Activated CD8-positive, alpha-beta T cell treated with anti-CD3 and anti-CD28 coated beads, Interleukin-2, amount 10 ng/mL, durations not matched to agents 7 days and 5 days (primary cell): ENCODE results near the gene ZSCAN21. TPM values are rescaled to one million over a fixed set of nuclear protein-coding genes. Genes with fewer than 3 reads are reported as not detected.

Source experiments
- ATAC-seq: fragments of 150-1000 bp; cut with Tn5 transposase; one replicate; pipeline ENCODE4 v1.10.0; 2021; ENCODE audit warnings: moderate library complexity
- CTCF ChIA-PET: fragments of 350-600 bp; sonication (Branson Sonifier 250); formaldehyde crosslinking; loops from one replicate; lab custom pipeline; 2021; ENCODE audit warnings: antibody characterized with exemption; lab: Charles Lee
- POLR2A ChIA-PET: fragments of 350-600 bp; sonication (Branson Sonifier 250); formaldehyde crosslinking; loops from one replicate; lab custom pipeline; 2021; ENCODE audit warnings: antibody characterized with exemption; lab: Charles Lee
- DNase-seq: peaks from one replicate; pipeline ENCODE4 v3.0.0-alpha.2; 2020
- H3K27ac Mint-ChIP-seq: one replicate; pipeline ENCODE4 v1.8.0; 2021; ENCODE audit warnings: mild to moderate bottlenecking, mixed read lengths
- H3K27me3 Mint-ChIP-seq: one replicate; pipeline ENCODE4 v1.8.0; 2021; ENCODE audit warnings: low read depth, mixed read lengths
- H3K36me3 Mint-ChIP-seq: one replicate; pipeline ENCODE4 v1.8.0; 2021; ENCODE audit warnings: low read depth, mixed read lengths
- H3K4me1 Mint-ChIP-seq: one replicate; pipeline ENCODE4 v1.8.0; 2021; ENCODE audit warnings: low read depth, mixed read lengths
- H3K4me3 Mint-ChIP-seq: one replicate; pipeline ENCODE4 v1.8.0; 2021; ENCODE audit warnings: mild to moderate bottlenecking, mixed read lengths
- H3K9me3 Mint-ChIP-seq: one replicate; pipeline ENCODE4 v1.8.0; 2022; ENCODE audit warnings: mixed read lengths; ENCODE audit not compliant: insufficient read depth
- total RNA-seq, 2 experiments: library from RNA; stranded (reverse); gene quantifications; one replicate each; pipeline ENCODE4 v1.2.3, GENCODE V29; 2021

The ZSCAN21 gene
- total RNA-seq, 2 experiments from 2014 or later = 5.8 to 7.5 TPM

GRCh38 chr7:100015232-100016214, 34.1 kb upstream of the ZSCAN21 start, which contains the start of gene ZKSCAN1:
TSS of gene ZKSCAN1 (plus strand) at chr7:100015596. CDS start at chr7:100023507, 7,911 bp downstream.
- Mint-ChIP-seq H3K4me3 (peak within 1 kb of the TSS; percentile 92), H3K36me3 (peaks cover 11% of the 10 kb centered on the region), H3K4me1 (peaks cover 50% of the 10 kb centered on the region), H3K27me3 (no peaks in the 10 kb centered on the region), H3K9me3 (no peaks in the 10 kb centered on the region), H3K27ac (peak within 1 kb of the TSS; percentile 95)
- ATAC-seq (peak; percentile 98), DNase-seq (peak; percentile 90)
- CTCF ChIA-PET = interaction anchor here (0.9 to 5.6 kb wide), 6 partner anchors 20 to 100 kb away, joined by 3 to 36 read pairs (median 4); partner anchors contain the start of gene TRIM4
- POLR2A ChIA-PET = interaction anchor here (0.5 to 3.1 kb wide), 26 partner anchors 9 to 689 kb away, joined by 3 to 19 read pairs (median 4); partner anchors contain the start of genes TRIM4, ZNF394, ZNF655 and ZSCAN21

GRCh38 chr7:100016215-100016901, 33.2 kb upstream of the ZSCAN21 start:
- Mint-ChIP-seq H3K36me3 (peaks cover 11% of the 10 kb centered on the region), H3K27ac (peak overlapping the region; percentile 95), H3K9me3 (no peaks in the 10 kb centered on the region), H3K27me3 (no peaks in the 10 kb centered on the region), H3K4me3 (peak overlapping the region; percentile 92), H3K4me1 (peaks cover 51% of the 10 kb centered on the region)
- ChIA-PET POLR2A (interaction anchor here (0.6 to 3.1 kb wide), 11 partner anchors 10 to 516 kb away, joined by 3 to 19 read pairs (median 4); partner anchors contain the start of genes TRIM4 and ZNF394), CTCF (interaction anchor here (1.1 to 5.6 kb wide), 6 partner anchors 21 to 97 kb away, joined by 3 to 36 read pairs (median 6); partner anchors contain the start of genes TRIM4 and ZSCAN21)
- no peak for DNase-seq
- ATAC-seq = no peak

GRCh38 chr7:100017300-100017699, 32.3 kb upstream of the ZSCAN21 start:
- Mint-ChIP-seq H3K4me1 (peaks cover 53% of the 10 kb centered on the region), H3K36me3 (peaks cover 13% of the 10 kb centered on the region), H3K4me3 (no peak overlapping the region), H3K9me3 (no peaks in the 10 kb centered on the region), H3K27ac (no peak overlapping the region), H3K27me3 (no peaks in the 10 kb centered on the region)
- CTCF ChIA-PET = interaction anchor here (1.1 to 5.6 kb wide), 6 partner anchors 13 to 38 kb away, joined by 3 to 36 read pairs (median 6); partner anchors contain the start of gene ZSCAN21
- ATAC-seq = no peak
- no peak for DNase-seq
- POLR2A ChIA-PET = interaction anchor here (1.2 to 3.1 kb wide), 3 partner anchors 9 to 98 kb away, joined by 4 to 19 read pairs (median 7); partner anchors contain the start of gene TRIM4

- DNase-seq (no peak), ATAC-seq (no peak)
- CTCF ChIA-PET = interaction anchor here (1.2 to 5.6 kb wide), 4 partner anchors 12 to 38 kb away, joined by 3 to 36 read pairs (median 8); no protein-coding TSS in a partner anchor
- no peaks in the 10 kb centered on the region for H3K27me3 Mint-ChIP-seq
- H3K4me1 Mint-ChIP-seq = peaks cover 51% of the 10 kb centered on the region
- H3K36me3 Mint-ChIP-seq = peaks cover 18% of the 10 kb centered on the region
- POLR2A ChIA-PET = no interaction called here
- H3K27ac Mint-ChIP-seq = no peak overlapping the region
- no peaks in the 10 kb centered on the region for H3K9me3 Mint-ChIP-seq
- H3K4me3 Mint-ChIP-seq = no peak overlapping the region
Measured at GRCh38 chr7:100017875-100018274, 31.7 kb upstream of the ZSCAN21 start.

- DNase-seq (no peak), ATAC-seq (no peak)
- Mint-ChIP-seq H3K36me3 (peaks cover 36% of the 10 kb centered on the region), H3K27ac (peak overlapping the region; percentile 9), H3K4me1 (peaks cover 36% of the 10 kb centered on the region), H3K27me3 (no peaks in the 10 kb centered on the region), H3K9me3 (no peaks in the 10 kb centered on the region), H3K4me3 (no peak overlapping the region)
- POLR2A ChIA-PET = no interaction called here
- CTCF ChIA-PET = interaction anchor here (1.0 to 3.6 kb wide), 4 partner anchors 10 to 107 kb away, joined by 3 to 10 read pairs (median 4); no protein-coding TSS in a partner anchor
Measured at GRCh38 chr7:100019908-100020307, 29.7 kb upstream of the ZSCAN21 start.

GRCh38 chr7:100021297-100021696, 28.3 kb upstream of the ZSCAN21 start:
- H3K9me3 Mint-ChIP-seq = no peaks in the 10 kb centered on the region
- H3K27me3 Mint-ChIP-seq = no peaks in the 10 kb centered on the region
- H3K36me3 Mint-ChIP-seq = peaks cover 48% of the 10 kb centered on the region
- H3K27ac Mint-ChIP-seq = no peak overlapping the region
- no peak overlapping the region for H3K4me3 Mint-ChIP-seq
- ChIA-PET CTCF (interaction anchor here (0.9 to 1.5 kb wide), 4 partner anchors 32 to 103 kb away, joined by 3 to 4 read pairs (median 4); no protein-coding TSS in a partner anchor), POLR2A (no interaction called here)
- DNase-seq = no peak
- peaks cover 30% of the 10 kb centered on the region for H3K4me1 Mint-ChIP-seq
- no peak for ATAC-seq

- ChIA-PET CTCF (no interaction called here), POLR2A (no interaction called here)
- ATAC-seq = no peak
- H3K27me3 Mint-ChIP-seq = no peaks in the 10 kb centered on the region
- H3K4me3 Mint-ChIP-seq = no peak overlapping the region
- peaks cover 54% of the 10 kb centered on the region for H3K36me3 Mint-ChIP-seq
- DNase-seq = no peak
- H3K4me1 Mint-ChIP-seq = peaks cover 19% of the 10 kb centered on the region
- no peaks in the 10 kb centered on the region for H3K9me3 Mint-ChIP-seq
- no peak overlapping the region for H3K27ac Mint-ChIP-seq
Measured at GRCh38 chr7:100022621-100023020, 27.0 kb upstream of the ZSCAN21 start.

- CTCF ChIA-PET = no interaction called here
- ATAC-seq = no peak
- H3K27ac Mint-ChIP-seq = no peak overlapping the region
Measured at GRCh38 chr7:100023526-100023925, 26.0 kb upstream of the ZSCAN21 start.

GRCh38 chr7:100024020-100024619, 25.5 kb upstream of the ZSCAN21 start:
- no peak for DNase-seq
- no peaks in the 10 kb centered on the region for H3K9me3 Mint-ChIP-seq
- H3K4me1 Mint-ChIP-seq = peaks cover 8% of the 10 kb centered on the region
- no peaks in the 10 kb centered on the region for H3K27me3 Mint-ChIP-seq
- ChIA-PET POLR2A (no interaction called here), CTCF (interaction anchor here (0.9 kb wide), 1 partner anchor 110 kb away, joined by 3 read pairs; no protein-coding TSS in a partner anchor)
- ATAC-seq = no peak
- no peak overlapping the region for H3K4me3 Mint-ChIP-seq
- H3K36me3 Mint-ChIP-seq = peaks cover 50% of the 10 kb centered on the region
- H3K27ac Mint-ChIP-seq = no peak overlapping the region

More at GRCh38 chr7:100023526-100023925, 26.0 kb upstream of the ZSCAN21 start:
- H3K36me3 Mint-ChIP-seq = peaks cover 50% of the 10 kb centered on the region
- H3K9me3 Mint-ChIP-seq = no peaks in the 10 kb centered on the region
- no peaks in the 10 kb centered on the region for H3K27me3 Mint-ChIP-seq
- DNase-seq = no peak
- H3K4me1 Mint-ChIP-seq = peaks cover 12% of the 10 kb centered on the region
- POLR2A ChIA-PET = no interaction called here
- H3K4me3 Mint-ChIP-seq = no peak overlapping the region

- H3K27me3 Mint-ChIP-seq = no peaks in the 10 kb centered on the region
- DNase-seq = no peak
- no peak overlapping the region for H3K27ac Mint-ChIP-seq
- no peak overlapping the region for H3K4me3 Mint-ChIP-seq
- H3K9me3 Mint-ChIP-seq = no peaks in the 10 kb centered on the region
- no peak for ATAC-seq
- ChIA-PET CTCF (no interaction called here), POLR2A (interaction anchor here (0.5 to 2.6 kb wide), 3 partner anchors 12 to 72 kb away, joined by 3 to 19 read pairs (median 3); partner anchors contain the start of gene ZKSCAN1)
- peaks cover 58% of the 10 kb centered on the region for H3K36me3 Mint-ChIP-seq
- H3K4me1 Mint-ChIP-seq = no peaks in the 10 kb centered on the region
Measured at GRCh38 chr7:100027197-100027596, 22.4 kb upstream of the ZSCAN21 start.
